Stomach (tissue), 19 donors: ENCODE data around the gene UNC93A. TPM values are rescaled to one million over a fixed set of nuclear protein-coding genes. Genes with fewer than 3 reads are reported as not detected.
A peak's percentile ranks its signal among the peaks of the same experiment; 100 is the strongest.
"Not testable (repeated sequence)": the region's sequence is repeated elsewhere in the genome, so short reads cannot be mapped to it uniquely, and the experiment has no call there.

Experiments used
- DNase-seq, 2 donors: peaks; one replicate each; pipeline versions ENCODE4 v3.0.0 to v3.0.0-alpha.2; 2013 to 2019
- H3K27ac ChIP-seq, 5 donors: fragments of 200-600 bp in 4 of 5; sonication (generic) in 4 of 5; one replicate each; pipeline ENCODE4 v1.5.1; 2013 to 2019; ENCODE audit warnings: mild to moderate bottlenecking in 1 of 5, moderate library complexity in 1 of 5
- H3K27me3 ChIP-seq, 3 donors: fragments of 200-600 bp; sonication (generic); one replicate each; pipeline ENCODE4 v1.5.1; 2017 to 2019; ENCODE audit warnings: mixed run types in 1 of 3
- H3K36me3 ChIP-seq, 4 donors: fragments of 200-600 bp; sonication (generic); 1 replicate in 3 of 4; 2 replicates in 1 of 4; pipeline ENCODE4 v1.5.1; 2016 to 2019
- H3K4me1 ChIP-seq, 4 donors: fragments of 200-600 bp; sonication (generic); one replicate each; pipeline ENCODE4 v1.5.1; 2016 to 2019
- H3K4me3 ChIP-seq, 4 donors: fragments of 200-600 bp; sonication (generic) in 3 of 4; one replicate each; pipeline ENCODE4 v1.5.1; 2016 to 2019; ENCODE audit warnings: mild to moderate bottlenecking in 1 of 4
- H3K9me3 ChIP-seq, 4 donors: fragments of 200-600 bp; sonication (generic); one replicate each; pipeline ENCODE4 v1.5.1; 2016 to 2019
- EP300 ChIP-seq: sonication (generic); formaldehyde crosslinking; IDR thresholded peaks from one replicate; pipeline ENCODE4 v1.6.1; 2017; ENCODE audit warnings: antibody characterized with exemption
- POLR2A ChIP-seq, 4 donors: fragments of 450-650 bp; IDR thresholded peaks; one replicate each; pipeline ENCODE4 v1.6.1; 2016; ENCODE audit warnings: antibody characterized with exemption in 4 of 4, control low read depth in 2 of 4, mild to moderate bottlenecking in 1 of 4, moderate library complexity in 1 of 4
- POLR2AphosphoS5 ChIP-seq, 3 donors: sonication (generic); formaldehyde crosslinking; IDR thresholded peaks; one replicate each; pipeline ENCODE4 v1.6.1; 2016; ENCODE audit warnings: antibody characterized with exemption in 3 of 3
- WGBS, 5 donors: extraction: QIAGEN DNeasy Blood & Tissue Kit in 3 of 5; methylation state at CpG; one replicate each; pipeline versions ENCODE4 v1.1.5 to v1.1.7; 2013 to 2018; 5-methylcytosine and 5-hydroxymethylcytosine counted together
- intact Hi-C: fragments of 100-400 bp; cut with DNase I; formaldehyde crosslinking; loops from one replicate; pipeline ENCODE4 v1.15.1; 2023; ENCODE audit warnings: low total_unique reads
- long read RNA-seq, 10 donors: transcript quantifications; one replicate each; lab custom pipeline, GENCODE V29; 2026
- polyA plus RNA-seq, 3 donors: library from polyadenylated mRNA; stranded (reverse); fragments of 200-250 nt; gene quantifications; one replicate each; pipeline ENCODE4 v1.2.3, GENCODE V29; 2013
- total RNA-seq, 5 donors: library from RNA; depleted of rRNA; stranded (reverse); fragments of >200 nt; gene quantifications; one replicate each; pipeline versions ENCODE4 v1.1.0 to v1.2.3, GENCODE V29; 2014 to 2016
- TF ChIP-seq, protein P1 (sequence below), 7 experiments: fragments of 450-650 bp in 4 of 7; fragments of 200-600 bp in 3 of 7; sonication (generic) in 3 of 7; IDR thresholded peaks; one replicate each; pipeline ENCODE4 v1.5.1; 2016 to 2019; ENCODE audit warnings: antibody characterized with exemption in 7 of 7, control low read depth in 2 of 7, mild to moderate bottlenecking in 1 of 7
- donor health status: healthy with polysubstance abuse.
- donor health status: Bipolar disorder and iron deficiency.
- donor health status: healthy.

Gene UNC93A
- total RNA-seq (under 1 TPM in 1 of 5 donors, not detected in 4; 0.73 TPM), polyA plus RNA-seq (under 1 TPM in 1 of 3 donors, not detected in 2; 0.13 TPM)
- long read RNA-seq, donor 1: 0 reads
- long read RNA-seq, donor 2, partial matches to known transcripts: 0 of 2 reads
- long read RNA-seq, donor 2, other reads (novel, unspliced or antisense): 0 of 2 reads
- long read RNA-seq, donor 3: 0 reads
- long read RNA-seq, donor 4: 0 reads
- long read RNA-seq, donor 5: 0 reads
- long read RNA-seq, donor 6, partial matches to known transcripts: 0 of 1 reads
- long read RNA-seq, donor 6, other reads (novel, unspliced or antisense): 0 of 1 reads
- long read RNA-seq, donor 7: 0 reads
- long read RNA-seq, donor 8: 0 reads
- long read RNA-seq, donor 9: 0 reads
- long read RNA-seq, donor 10: 0 reads

DNA sequence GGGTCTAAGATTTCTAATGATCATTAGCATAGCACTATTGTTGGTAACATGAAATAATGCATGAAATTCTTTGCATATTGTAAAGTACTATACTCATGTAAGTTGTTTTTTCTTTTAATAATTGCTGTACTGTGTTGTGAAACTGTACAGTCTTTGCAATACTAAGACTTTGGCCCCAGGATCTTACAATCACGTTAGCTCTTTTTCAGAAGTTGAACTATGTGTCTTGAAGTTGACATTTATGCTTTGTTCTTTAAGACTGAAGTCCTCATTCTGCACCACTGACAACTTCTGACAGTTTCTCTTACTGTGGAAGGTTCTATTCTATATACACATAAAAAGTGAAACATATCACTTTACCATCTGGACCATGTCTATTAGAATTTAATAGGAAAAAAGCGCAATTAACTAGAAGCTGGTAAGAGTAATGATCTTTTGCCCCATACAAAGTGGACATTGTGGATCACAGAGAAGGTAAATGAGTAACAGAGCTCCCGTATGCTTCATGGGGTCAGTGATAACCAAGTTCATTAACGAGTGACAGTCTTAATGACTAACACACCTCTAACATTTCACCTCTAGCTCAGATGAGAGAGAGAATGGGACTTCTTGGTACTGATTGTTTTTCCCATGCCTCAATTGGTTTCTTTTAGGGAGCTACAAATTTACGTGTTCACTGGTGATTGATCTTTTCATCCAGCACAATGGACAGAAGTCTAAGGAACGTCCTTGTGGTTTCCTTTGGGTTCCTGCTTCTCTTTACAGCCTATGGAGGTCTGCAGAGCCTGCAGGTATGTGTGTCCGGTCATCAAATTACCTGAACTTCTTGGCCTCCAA is at the start of gene UNC93A:
Gene UNC93A (plus strand): TSS at position 530 of the 837 bp plus-strand sequence. CDS start 175 bp downstream, at position 705.
- Histone ChIP-seq H3K27ac (no peak within 1 kb of the TSS), H3K36me3 (no peaks in the 10 kb centered on the region), H3K4me3 (no peak within 1 kb of the TSS), H3K27me3 (peaks cover 0 to 17% (median 0%) of the 10 kb centered on the region in 3 donors), H3K9me3 (no peaks in the 10 kb centered on the region), H3K4me1 (peaks cover 0 to 3% (median 0%) of the 10 kb centered on the region in 4 donors)
- intact Hi-C loops: no loop called here
- 48 to 67% (median 61%) methylated on average over 7 of the region's 7 CpGs for WGBS, 5 donors
- no peak for DNase-seq
- TF ChIP-seq, protein P1, sequence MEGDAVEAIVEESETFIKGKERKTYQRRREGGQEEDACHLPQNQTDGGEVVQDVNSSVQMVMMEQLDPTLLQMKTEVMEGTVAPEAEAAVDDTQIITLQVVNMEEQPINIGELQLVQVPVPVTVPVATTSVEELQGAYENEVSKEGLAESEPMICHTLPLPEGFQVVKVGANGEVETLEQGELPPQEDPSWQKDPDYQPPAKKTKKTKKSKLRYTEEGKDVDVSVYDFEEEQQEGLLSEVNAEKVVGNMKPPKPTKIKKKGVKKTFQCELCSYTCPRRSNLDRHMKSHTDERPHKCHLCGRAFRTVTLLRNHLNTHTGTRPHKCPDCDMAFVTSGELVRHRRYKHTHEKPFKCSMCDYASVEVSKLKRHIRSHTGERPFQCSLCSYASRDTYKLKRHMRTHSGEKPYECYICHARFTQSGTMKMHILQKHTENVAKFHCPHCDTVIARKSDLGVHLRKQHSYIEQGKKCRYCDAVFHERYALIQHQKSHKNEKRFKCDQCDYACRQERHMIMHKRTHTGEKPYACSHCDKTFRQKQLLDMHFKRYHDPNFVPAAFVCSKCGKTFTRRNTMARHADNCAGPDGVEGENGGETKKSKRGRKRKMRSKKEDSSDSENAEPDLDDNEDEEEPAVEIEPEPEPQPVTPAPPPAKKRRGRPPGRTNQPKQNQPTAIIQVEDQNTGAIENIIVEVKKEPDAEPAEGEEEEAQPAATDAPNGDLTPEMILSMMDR (IDR thresholded peaks at IDR 0.05): no peak
- TF ChIP-seq EP300 (no peak), POLR2AphosphoS5 (IDR thresholded peaks at IDR 0.05) (no peak), POLR2A (IDR thresholded peaks at IDR 0.05) (no peak)

DNA sequence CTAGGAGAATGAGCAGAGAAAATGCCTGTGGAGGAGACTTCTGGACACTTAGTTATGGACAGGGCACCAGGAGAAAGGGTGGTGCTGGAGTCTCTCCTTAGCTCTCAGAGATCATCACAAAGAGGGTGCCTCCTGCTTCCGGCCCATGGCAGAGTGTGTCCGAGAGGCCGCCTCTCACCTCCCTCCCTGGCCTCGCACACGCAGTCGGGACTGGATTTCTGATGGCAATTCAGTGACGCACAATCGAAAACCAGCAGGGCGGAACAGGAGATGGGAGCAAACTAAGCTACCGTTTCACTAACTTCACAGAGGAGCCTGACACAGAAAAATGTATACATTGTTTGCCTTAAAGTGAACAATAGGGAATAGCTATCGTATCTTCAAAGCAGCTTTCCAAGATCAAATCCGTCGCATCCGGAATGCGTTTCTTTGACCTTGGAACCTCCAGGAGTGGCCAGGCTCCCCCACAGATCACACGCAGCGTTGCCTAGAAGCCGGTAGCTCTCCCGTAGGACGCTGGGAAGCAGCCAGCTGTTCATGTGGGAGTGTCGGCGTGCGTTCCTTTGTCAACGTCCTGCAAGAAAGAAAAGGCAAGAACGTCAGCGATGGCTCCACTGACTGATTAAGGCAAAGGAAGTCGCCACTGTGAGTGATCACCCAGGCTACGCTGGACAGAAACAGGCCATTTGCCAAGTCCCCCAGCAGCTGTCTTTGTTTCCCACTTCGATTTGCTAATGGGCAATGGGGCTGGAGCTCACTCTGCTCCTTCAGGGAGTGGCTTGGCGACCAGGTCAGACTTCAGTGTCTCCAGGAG is 49.6 kb upstream of the UNC93A start:
- intact Hi-C loops, H3K36me3 ChIP-seq, H3K4me1 ChIP-seq, H3K27ac ChIP-seq, H3K9me3 ChIP-seq: not testable (repeated sequence)
- Histone ChIP-seq H3K27me3 (peaks cover 0 to 14% (median 0%) of the 10 kb centered on the region in 3 donors), H3K4me3 (peak overlapping the region in 1 of 4 donors; percentile 13)
- DNase-seq: peak; percentile 45 to 83
- 22 to 46% (median 33%) methylated on average over 24 to 29 of the region's 30 CpGs for WGBS, 5 donors

DNA sequence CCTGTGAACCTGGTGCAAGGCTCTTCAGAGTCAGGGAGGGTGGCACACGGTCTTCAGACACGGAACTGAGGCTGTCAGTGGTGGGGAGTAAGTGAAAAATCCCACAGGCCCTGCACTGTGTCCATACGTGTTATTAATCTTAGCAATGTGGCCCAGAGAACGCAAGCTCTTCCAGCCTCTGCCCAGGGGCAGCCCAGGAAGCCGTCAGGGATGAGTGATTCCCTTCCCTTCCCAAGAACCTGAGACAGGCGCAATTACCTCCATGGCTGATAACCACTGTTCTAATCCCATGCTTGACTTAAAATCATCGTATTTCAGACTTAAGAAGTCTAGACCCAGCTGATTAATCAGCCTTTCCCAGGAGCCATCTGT is 49.0 kb upstream of the UNC93A start:
- H3K27ac ChIP-seq, H3K36me3 ChIP-seq, intact Hi-C loops, H3K9me3 ChIP-seq, H3K4me1 ChIP-seq, H3K4me3 ChIP-seq, DNase-seq: not testable (repeated sequence)
- WGBS, 5 donors: 72 to 95% (median 85%) methylated on average over 1 to 2 of the region's 7 CpGs
- peaks cover 0 to 14% (median 0%) of the 10 kb centered on the region in 3 donors for H3K27me3 ChIP-seq

DNA sequence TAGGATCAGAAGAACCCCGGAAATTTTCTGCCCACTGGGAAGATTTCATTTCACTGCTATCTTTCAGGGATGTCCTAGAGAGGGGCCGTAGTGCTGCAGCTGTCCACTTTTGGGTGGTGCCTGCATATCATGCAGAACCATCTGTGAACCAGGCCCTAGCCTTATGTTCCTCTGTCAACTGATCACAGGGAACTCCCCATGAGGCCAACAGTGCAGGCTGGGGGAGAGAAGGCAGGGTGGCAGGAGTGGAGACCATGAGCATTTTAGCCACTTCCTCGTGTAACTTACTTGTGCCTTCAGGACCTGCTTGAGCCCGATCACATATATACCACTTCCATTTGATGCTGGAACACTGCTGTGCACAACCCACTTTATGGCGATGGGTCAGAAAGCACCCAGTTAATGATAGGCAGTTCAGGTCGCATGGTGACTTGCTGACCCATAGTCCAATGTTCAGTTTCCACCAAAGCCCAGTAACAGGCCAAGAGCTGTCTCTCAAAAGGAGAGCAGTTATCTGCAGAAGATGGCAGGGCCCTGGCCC is 48.5 kb upstream of the UNC93A start:
- peaks cover 0 to 14% (median 0%) of the 10 kb centered on the region in 3 donors for H3K27me3 ChIP-seq
- H3K36me3 ChIP-seq, DNase-seq, H3K4me3 ChIP-seq, H3K27ac ChIP-seq, H3K9me3 ChIP-seq, intact Hi-C loops, H3K4me1 ChIP-seq: not testable (repeated sequence)
- WGBS, 5 donors: 88 to 91% (median 88%) methylated on average over 6 of the region's 6 CpGs

DNA sequence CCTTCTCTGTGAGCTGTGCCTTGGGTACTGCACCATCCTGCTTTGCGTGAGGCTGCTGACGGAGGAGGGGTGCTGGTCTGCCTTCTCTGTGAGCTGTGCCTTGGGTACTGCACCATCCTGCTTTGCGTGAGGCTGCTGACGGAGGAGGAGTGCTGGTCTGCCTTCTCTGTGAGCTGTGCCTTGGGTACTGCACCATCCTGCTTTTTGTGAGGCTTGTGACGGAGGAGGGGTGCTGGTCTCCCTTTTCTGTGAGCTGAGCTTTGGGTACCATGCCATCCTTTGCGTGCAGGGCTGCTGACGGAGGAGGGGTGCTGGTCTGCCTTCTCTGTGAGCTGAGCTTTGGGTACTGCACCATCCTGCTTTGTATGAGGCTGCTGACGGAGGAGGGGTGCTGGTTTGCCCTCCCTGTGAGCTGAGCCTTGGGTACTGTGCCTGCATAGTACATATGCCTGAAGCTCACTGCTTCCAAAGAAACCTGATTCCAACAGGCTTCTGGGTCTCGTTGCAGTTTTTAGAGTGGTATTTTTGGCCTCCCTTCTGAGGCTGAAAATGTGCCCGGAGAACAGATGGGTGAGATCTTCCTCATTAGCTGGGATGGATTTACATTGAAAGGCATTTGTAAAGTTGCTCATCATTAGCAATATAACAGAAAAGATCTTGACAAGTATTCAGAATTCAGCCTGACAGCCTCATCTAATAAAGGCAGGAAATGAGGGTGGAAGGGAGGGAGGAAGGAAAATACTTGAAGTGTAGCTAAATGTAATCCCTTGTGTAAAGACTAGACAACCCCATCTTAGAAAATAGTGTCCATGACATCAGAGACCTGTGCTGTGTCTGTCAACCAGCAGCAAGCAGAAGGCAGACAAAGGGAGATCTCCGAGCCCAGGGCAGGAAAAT is 46.8 kb upstream of the UNC93A start:
- Histone ChIP-seq H3K4me3 (no peak overlapping the region), H3K4me1 (no peaks in the 10 kb centered on the region), H3K36me3 (no peaks in the 10 kb centered on the region), H3K27me3 (peaks cover 0 to 9% (median 0%) of the 10 kb centered on the region in 3 donors), H3K27ac (no peak overlapping the region), H3K9me3 (no peaks in the 10 kb centered on the region)
- TF ChIP-seq EP300 (no peak), POLR2AphosphoS5 (IDR thresholded peaks at IDR 0.05) (no peak), POLR2A (IDR thresholded peaks at IDR 0.05) (no peak)
- TF ChIP-seq, protein P1 (IDR thresholded peaks at IDR 0.05): no peak
- 72 to 82% (median 80%) methylated on average over 8 to 11 of the region's 11 CpGs for WGBS, 5 donors
- no peak for DNase-seq
- intact Hi-C loops: no loop called here
